OCI-M2 (cell line): ENCODE results near the gene MYOM1.

Experiments
- DNase-seq: peaks from one replicate; lab custom pipeline; 2025; ENCODE audit not compliant: unreplicated experiment; lab: John Stamatoyannopoulos, UW

The MYOM1 gene

GRCh38 chr18:3219631-3220335 is at the start of gene MYOM1:
TSS of gene MYOM1 (minus strand) at chr18:3219968. CDS start at chr18:3215223, 4,745 bp downstream.
- no peak for DNase-seq

GRCh38 chr18:3269241-3269913 is 49.6 kb upstream of the MYOM1 start:
- DNase-seq, result no peak

GRCh38 chr18:3268306-3268705 is 48.5 kb upstream of the MYOM1 start:
- DNase-seq, result no peak

GRCh38 chr18:3266062-3266608 is 46.4 kb upstream of the MYOM1 start:
- no peak for DNase-seq

- DNase-seq, result no peak
Observed at GRCh38 chr18:3265564-3266033, 45.8 kb upstream of the MYOM1 start.

- no peak for DNase-seq
Observed at GRCh38 chr18:3264362-3264761, 44.6 kb upstream of the MYOM1 start.

- no peak for DNase-seq
Observed at GRCh38 chr18:3263132-3263700, 43.4 kb upstream of the MYOM1 start.

GRCh38 chr18:3262234-3263131 is 42.7 kb upstream of the MYOM1 start:
- DNase-seq, result no peak

GRCh38 chr18:3261373-3262233 is 41.8 kb upstream of the MYOM1 start, which contains the start of gene MYL12B:
TSS of gene MYL12B (plus strand) at chr18:3262133. CDS start at chr18:3272899, 10,766 bp downstream.
- DNase-seq, result peak; percentile 48

GRCh38 chr18:3260995-3261372 is 41.2 kb upstream of the MYOM1 start:
- DNase-seq, result no peak

GRCh38 chr18:3257627-3258120 is 37.9 kb upstream of the MYOM1 start:
- DNase-seq, result no peak

GRCh38 chr18:3256693-3257626 is 37.2 kb upstream of the MYOM1 start:
- DNase-seq, result no peak

- DNase-seq, result no peak
Observed at GRCh38 chr18:3255611-3256165, 35.9 kb upstream of the MYOM1 start.

- no peak for DNase-seq
Observed at GRCh38 chr18:3254725-3255124, 35.0 kb upstream of the MYOM1 start.

- no peak for DNase-seq
Observed at GRCh38 chr18:3252843-3253242, 33.1 kb upstream of the MYOM1 start.

- no peak for DNase-seq
Observed at GRCh38 chr18:3251963-3252277, 32.2 kb upstream of the MYOM1 start.

- no peak for DNase-seq
Observed at GRCh38 chr18:3251249-3251962, 31.6 kb upstream of the MYOM1 start.
